Glomerular visceral epithelial cell (primary cell): Measurements from ENCODE around the gene KCNG3.

ENCODE experiments used
- DNase-seq: peaks from one replicate; pipeline ENCODE4 v3.0.0-alpha.2; 2016; ENCODE audit errors: extremely low spot score

The KCNG3 gene

GRCh38 chr2:42486145-42486906 lies 7.5 kb downstream of the KCNG3 start:
- no peak for DNase-seq

- no peak for DNase-seq
Observed at GRCh38 chr2:42480402-42480801, 13.4 kb downstream of the KCNG3 start.

- no peak for DNase-seq
Observed at GRCh38 chr2:42474765-42475454, 18.9 kb downstream of the KCNG3 start.

DNA sequence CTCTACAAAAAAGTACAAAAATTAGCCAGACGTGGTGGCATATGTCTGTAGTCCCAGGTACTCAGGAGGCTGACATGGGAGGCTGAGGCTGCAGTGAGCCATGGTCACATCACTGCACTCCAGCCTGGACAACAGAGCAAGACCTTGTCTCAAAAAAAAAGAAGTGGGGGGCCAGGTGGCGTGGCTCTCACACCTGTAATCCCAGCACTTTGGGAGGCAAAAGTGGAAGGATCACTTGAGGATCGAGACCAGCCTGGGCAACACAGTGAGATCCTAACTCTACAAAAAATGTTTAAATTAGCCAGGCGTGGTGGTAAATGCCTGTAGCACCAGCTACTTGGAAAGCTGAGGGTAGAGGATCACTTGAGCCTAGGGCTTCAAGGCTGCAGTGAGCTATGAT lies 23.1 kb downstream of the KCNG3 start:
- DNase-seq: no peak

- no peak for DNase-seq
Observed at GRCh38 chr2:42464631-42465030, 29.2 kb downstream of the KCNG3 start.

DNA sequence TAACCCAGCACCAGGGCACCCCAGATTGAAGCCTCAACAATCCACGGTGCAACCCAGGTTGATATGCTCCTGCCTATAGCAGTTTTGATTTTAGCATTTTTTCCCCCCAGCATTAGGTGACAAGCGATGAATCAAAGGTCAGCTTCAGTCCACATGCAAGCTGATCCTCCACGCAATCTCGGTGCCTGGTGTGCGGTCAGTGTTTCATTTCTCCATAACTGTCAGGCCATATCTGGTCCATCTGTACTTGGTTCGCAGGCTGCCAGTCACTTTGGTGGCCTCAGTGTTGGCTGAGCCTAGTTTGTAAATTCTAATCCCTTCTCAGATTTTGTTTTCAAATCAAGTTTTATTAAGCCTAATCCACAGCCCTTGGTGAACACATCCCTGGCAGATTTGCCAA lies 30.2 kb downstream of the KCNG3 start:
- DNase-seq: no peak

DNA sequence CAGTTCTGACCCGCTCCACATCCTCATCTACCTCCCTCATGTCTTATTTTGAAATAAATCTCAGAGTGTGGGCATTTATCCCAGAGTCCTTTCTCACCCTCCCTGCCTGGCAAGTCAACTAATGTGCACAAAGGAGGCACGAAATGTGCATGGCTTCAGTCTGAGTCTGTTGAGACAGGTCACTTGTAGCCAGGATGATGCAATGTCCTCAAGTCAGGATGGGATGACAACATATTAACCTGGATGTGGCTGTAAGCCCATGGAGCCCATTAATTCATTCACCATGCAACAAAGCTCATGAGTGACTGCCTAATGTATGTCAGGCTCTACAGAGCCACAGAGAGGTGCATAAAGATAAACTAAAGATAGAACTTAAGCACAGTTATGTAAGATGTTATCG lies 34.5 kb downstream of the KCNG3 start:
- DNase-seq: no peak

GRCh38 chr2:42458396-42458795 lies 35.4 kb downstream of the KCNG3 start:
- no peak for DNase-seq

- DNase-seq: no peak
Observed at GRCh38 chr2:42457011-42457410, 36.8 kb downstream of the KCNG3 start.

GRCh38 chr2:42456126-42456839 lies 37.5 kb downstream of the KCNG3 start:
- DNase-seq: no peak

GRCh38 chr2:42452545-42452944 lies 41.2 kb downstream of the KCNG3 start:
- DNase-seq: no peak

DNA sequence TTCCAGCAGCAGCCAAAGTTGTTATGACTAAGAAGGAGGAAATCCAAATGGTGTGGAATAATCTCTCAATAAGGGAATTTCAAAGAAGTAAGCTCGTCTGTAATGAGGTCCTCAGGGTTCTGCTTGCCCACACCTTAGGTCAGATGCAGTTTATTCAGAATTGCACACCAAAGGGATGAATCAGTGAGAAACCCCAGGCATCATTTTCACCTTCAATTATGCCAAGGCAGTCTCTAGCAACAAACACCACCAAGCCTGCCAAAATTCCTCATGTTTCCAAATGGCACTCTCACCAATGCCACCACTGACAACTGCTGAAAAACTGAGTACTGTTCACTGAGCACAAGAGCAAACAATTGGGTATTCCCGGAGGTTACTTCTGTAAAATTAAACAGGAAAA lies 43.6 kb downstream of the KCNG3 start:
- DNase-seq: peak; percentile 28

GRCh38 chr2:42449163-42450087 lies 44.4 kb downstream of the KCNG3 start:
- no peak for DNase-seq

DNA sequence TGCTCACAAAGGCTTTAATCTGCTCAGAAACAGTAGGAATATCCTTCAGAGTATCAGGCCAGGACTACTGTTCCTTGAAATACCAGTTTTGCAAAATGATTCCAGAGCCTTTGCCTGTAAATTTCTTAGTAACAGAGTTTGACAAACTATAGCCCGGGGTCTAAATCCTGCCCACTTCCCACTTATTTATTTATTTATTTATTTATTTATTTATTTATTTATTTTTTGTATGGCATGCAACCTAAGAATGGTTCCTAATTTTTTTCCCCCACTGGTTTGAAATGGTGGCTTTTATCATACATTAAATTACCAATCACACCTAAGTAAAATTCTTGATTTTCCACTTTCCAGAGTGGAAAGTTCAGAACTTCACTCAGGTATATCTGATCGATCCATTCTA lies 45.6 kb downstream of the KCNG3 start:
- no peak for DNase-seq

DNA sequence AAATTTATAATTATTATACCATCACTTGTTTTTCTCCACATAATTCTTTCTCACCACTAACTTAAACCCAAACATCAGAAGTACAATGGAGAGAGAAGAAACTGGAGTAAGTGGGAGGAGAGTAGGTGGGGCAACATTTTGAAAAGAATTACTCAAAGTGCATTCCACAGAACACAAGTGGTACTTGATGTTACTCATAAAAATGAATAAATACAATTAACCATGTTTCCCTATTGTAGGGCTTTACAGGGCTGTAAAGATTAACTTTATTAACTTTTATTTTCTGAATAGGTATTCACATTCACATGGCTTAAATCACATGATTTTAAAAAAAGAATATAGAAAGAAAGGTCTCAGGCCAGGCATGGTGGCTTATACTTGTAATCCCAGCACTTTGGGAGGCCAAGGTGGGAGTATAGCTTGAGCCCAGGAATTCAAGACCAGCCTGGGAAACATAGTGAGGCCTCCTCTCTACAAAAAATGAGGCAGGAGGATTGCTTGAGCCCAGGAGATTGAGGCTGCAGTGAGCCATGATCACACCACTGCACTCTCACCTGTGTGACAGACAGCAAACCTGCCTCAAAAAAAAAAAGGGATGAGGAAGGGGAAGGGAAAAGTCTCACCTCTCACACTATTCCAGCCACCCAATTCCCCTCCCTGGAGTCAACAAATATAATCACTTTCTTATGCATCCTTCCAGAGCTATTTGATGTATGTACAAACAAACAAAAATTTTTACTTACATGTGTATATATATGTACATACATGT lies 47.1 kb downstream of the KCNG3 start:
- DNase-seq: no peak

DNA sequence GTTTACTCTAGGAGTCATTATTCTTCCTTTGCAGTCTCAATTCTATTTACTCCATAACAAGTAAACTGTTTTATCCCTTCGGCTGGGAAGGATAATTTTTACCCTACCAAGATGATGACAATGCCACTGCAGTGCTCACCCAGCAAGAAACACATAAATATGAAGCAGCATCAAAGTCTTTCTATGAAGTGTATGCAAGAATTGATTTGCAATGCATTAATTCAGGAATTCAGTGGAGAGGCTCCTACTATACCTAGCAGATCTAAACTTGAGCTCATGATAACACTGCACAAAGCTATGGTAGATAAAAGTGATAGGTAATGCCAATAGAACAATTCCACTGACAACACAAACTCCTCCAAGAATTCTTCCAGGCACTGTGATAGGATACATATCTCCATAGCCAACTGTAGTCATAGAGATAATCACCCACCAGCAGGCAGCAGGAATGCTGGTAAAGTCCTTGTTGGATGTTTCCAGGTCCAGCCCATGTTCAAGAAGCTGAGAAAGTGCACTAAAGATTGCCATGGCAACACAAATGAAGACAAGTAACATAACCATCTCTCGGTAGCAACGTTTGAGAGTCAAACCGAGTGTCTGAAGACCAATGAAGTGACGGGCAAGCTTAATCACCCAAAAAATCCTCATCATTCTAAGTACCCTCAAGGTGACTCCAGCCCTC lies 49.9 kb downstream of the KCNG3 start:
- no peak for DNase-seq

DNA sequence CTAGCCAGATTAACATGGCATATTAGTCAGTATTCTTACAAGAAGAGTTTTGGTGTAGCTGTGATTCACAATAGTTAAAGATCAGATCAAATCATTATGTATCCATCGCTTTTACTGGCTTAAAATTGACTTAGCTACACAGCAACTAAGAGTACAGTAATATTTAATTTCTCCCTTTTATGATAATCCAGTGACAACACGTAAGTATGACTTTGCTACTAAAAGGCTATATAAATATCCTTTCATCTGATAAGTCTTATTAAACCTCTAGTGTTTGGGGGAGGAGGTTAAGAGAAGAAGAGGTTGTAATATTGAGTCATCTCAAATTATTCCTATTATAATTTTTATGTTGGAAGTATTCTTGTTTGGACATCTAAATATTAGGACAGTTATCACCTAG lies 51.0 kb downstream of the KCNG3 start:
- no peak for DNase-seq

- no peak for DNase-seq
Observed at GRCh38 chr2:42438685-42439084, 55.1 kb downstream of the KCNG3 start.

- no peak for DNase-seq
Observed at GRCh38 chr2:42436370-42436769, 57.4 kb downstream of the KCNG3 start.

GRCh38 chr2:42435628-42436027 lies 58.2 kb downstream of the KCNG3 start:
- no peak for DNase-seq
